GM18499 (cell line): Measurements from ENCODE around the gene LIN9.
"Not testable (repeated sequence)": the region's sequence is repeated elsewhere in the genome, so short reads cannot be mapped to it uniquely, and the experiment has no call there.

Source experiments
- ATAC-seq: cut with Tn5 transposase; IDR thresholded peaks from one replicate; pipeline ENCODE4 v1.9.1; 2021; ENCODE audit warnings: moderate number of reproducible peaks; ENCODE audit not compliant: insufficient read depth, unreplicated experiment

Gene LIN9, protein sequence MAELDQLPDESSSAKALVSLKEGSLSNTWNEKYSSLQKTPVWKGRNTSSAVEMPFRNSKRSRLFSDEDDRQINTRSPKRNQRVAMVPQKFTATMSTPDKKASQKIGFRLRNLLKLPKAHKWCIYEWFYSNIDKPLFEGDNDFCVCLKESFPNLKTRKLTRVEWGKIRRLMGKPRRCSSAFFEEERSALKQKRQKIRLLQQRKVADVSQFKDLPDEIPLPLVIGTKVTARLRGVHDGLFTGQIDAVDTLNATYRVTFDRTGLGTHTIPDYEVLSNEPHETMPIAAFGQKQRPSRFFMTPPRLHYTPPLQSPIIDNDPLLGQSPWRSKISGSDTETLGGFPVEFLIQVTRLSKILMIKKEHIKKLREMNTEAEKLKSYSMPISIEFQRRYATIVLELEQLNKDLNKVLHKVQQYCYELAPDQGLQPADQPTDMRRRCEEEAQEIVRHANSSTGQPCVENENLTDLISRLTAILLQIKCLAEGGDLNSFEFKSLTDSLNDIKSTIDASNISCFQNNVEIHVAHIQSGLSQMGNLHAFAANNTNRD

DNA sequence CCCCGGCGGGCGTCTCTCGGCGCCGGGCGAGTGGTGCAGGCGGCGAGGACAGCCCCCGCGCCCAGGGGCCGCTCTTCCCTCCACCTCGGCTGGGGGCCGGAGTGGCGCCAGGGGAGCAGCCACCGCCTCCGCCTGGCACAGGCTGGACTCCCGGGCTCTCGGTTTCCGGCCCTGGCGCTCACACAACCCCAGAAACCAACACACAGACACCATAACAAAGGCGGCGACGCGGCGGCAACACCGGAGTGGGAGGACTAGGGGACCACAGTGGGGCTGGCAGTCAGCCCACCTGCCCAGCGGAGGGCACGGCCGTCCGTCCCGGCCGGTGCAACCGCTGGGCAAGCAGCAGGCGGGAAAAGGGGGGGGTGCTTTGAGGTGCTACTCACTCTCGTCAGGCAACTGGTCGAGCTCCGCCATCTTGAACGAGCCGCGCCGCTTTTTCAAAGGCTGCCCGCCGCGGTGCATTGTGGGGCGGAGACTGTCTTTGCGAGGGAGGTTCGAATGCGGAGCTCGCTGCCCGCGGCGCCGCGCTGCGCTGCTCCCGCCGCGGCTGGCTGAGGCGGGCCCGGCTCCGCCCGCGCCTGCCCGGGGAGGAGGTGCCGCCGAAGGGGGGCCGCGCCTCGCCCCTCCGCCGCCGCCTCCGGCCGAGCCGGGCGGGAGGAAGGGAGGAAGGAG is at the start of gene LIN9:
LIN9 (minus strand) TSS at position 442 of the 675 bp plus-strand sequence; CDS start at position 417, 25 bp downstream.
- ATAC-seq = no peak

DNA sequence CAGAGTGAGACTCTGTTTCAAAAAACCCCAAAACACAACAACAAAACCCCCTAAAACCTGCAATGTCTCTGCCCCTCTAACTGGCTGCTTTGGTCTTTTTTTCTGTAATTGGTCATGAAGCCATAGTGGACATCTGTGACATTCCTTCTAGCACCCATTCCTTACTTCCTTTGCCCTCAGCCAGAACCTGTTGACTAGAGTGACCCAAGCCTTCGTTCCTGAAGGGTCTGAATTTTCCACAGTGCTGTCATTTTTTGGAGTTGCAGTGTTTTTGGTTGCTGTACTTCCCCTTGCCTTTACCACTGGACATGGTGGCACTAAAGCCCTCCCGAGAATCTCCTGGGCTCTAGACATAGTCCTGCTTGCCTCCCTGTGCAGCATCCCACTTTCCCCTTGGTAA is 48.5 kb upstream of the LIN9 start:
- ATAC-seq = no peak

DNA sequence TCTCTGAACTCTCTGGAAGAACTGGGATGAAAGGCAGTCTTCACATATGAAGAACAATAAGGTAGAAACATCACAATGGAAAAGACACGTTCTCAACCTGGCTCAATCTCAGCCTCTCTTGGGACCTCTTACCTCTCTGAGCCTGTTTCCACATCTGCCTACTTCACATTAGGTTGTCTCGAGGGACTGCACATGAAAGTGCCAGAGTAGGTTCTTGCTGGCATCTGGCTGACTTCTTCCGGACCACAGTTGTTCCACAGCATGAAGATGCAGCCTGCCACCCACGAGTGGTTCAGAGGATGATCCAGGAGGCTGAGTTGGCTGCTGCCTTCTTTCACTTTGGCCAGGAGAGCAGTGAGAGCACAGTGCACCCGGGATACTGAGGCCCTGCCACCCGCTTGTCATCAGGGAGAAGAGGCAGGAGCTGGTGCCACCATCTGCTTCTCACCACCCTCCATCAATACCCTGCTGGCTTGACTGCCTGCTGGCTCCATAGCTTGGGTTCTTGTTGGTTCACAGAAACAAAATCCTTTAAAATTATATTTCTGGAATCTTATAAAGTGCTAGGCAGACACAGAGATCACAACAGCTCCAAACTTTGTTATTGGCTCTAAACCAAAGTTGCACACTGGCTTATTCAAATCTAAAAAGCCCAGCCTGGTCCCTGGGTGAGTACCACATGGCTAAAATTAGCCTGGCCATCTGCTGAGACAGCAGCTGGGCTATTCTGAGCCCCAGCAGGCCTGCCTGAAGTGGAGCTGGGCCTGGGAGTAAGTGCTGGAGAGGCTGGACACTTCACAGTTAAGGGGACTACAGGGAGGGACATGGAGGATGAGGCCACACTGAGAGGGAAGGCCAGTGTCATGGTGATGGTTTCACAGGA is 46.9 kb upstream of the LIN9 start:
- no peak for ATAC-seq

DNA sequence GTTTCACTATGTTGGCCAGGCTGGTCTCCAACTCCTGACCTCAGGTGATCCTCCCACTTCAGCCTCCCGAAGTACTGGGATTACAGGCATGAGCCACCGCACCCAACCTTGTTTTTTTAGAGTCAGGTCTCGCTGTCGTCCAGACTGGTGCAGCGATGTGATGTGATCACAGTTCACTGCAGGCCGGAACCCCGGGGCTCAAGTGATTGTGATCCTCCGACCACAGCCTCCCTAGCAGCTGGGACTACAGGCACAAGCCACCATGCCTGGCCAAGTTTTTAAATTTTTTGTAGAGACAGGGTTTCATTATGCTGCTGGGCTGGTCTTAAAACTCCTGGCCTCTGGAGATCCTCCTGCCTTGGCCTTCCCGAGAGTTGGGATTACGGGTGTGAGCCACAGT is 46.1 kb upstream of the LIN9 start:
- no peak for ATAC-seq

DNA sequence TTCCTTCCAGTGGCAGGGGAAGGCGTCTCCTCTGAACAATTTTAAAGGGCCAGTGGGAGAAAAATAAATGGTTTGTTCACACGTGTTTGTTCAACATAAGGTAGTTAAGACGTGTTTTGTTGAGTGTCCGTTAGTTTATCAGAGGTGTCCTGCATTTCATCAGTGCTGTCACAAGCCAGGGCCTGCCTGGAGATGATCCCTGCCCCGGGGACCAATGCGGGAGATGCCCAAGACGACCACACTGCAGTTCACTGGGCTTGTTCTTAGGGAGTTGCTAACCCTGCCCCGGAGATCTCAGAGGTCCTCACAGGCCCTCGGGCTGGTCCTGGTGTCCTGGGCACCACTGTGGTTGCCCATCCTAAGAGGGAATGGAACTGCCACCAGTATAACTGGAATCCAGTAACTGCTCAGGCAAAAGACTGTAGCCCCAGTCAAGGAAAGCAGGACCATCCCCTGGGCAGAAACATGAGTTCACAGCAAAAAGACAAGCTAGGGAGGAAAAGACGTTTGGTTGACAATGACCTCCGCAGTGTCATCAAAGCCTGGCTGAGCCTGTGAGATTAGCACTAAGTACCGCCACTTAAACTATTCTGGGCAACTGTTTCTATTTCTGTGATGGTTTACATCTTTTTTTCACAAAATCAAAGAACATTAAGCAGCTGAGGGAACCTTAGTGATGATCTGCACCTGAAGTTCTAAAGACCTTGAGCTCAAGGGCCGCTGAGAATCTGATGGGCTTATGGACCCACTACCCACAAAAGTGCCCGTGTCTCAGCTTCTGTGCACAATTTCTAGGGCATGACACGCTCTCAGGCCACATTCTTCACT is 44.9 kb upstream of the LIN9 start:
- no peak for ATAC-seq

DNA sequence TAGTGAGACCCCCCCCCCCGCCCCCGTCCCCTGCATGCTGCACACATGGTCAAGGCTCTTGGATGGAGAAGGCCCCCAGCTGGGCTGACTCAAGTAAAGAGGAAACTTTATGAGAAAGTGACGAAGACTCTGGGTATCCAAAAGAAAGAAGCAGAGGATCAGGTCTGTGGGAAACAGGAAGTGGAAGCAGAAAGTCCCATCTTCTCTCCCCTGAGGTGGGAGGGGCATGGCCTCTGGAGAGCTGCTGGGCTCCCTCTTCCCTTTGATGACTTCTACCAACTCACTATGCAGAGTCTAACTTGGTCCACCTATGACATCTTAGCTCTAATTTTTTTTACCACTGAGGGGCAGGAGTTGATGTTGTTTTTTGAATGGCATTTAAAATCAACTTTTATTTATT is 42.7 kb upstream of the LIN9 start:
- ATAC-seq = no peak

DNA sequence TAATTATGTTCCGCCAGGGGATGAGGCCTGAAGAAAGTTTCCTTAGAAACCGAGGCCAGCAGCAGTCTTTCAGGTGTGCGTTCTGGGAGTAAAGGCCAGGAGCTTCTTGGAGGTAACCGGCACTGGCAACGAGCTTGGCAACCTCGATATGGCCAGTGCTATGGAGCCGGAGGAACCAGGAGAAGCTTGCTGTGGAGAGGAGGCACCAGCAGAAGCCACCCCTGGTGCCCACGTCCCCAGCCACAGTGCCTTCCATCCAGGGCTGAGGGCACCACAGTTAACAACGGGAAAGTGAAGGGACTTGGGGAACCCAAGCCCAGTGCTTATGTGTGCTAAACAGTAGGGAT is 41.5 kb upstream of the LIN9 start:
- ATAC-seq = no peak

DNA sequence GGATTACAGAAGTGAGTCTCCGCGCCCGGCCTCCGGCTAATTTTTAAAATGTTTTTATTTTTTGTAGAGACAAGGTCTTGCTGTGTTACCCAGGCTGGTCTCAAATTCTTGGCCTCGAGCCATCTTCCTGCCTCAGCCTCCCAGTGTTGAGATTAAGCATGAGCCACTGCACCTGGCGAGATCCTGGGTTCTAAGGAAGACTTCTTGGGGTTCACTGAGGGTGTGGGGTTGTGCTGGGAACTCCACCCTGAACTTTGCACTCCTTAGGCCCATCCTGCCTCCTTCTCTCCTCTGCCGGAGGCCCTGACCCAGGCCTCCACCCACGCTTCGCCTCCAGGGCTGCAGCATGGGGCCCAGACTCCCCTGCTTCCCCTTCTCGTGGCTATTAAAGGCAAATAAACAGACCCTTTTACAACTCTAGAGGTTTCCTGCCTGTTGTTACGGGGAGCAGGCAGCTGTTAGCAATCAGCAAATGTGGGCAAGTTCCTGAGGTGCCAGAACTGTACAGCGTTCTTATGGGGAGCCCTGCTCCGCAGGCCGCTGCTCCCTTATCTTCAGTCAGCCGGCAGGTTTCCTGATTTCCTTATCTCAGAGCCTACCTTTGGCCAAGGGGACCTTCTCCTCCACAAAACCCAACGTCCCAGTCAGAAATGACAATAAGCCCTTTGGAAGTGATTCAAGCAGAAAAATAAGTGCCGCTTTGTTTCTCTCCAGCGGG is 41.0 kb upstream of the LIN9 start:
- ATAC-seq = no peak

DNA sequence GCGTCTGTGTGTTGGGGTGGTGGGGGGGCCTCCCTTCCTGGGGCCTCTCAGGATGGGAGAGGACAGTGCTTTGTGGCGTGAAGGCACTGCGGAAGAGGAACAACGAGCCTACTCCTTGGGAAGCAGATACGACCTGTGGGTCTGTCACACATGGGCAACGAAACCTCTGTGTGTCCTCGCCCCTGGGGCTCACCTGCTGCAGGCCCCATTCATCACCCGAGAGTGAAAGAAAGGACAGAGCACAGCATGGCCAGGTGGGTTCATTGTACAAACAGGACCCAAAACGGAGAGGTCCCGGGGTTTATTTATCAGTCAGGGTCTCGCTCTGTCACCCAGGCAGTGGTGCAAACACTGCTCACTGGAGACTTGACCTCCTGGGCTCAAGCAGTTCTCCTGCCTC is 40.1 kb upstream of the LIN9 start:
- ATAC-seq = no peak

DNA sequence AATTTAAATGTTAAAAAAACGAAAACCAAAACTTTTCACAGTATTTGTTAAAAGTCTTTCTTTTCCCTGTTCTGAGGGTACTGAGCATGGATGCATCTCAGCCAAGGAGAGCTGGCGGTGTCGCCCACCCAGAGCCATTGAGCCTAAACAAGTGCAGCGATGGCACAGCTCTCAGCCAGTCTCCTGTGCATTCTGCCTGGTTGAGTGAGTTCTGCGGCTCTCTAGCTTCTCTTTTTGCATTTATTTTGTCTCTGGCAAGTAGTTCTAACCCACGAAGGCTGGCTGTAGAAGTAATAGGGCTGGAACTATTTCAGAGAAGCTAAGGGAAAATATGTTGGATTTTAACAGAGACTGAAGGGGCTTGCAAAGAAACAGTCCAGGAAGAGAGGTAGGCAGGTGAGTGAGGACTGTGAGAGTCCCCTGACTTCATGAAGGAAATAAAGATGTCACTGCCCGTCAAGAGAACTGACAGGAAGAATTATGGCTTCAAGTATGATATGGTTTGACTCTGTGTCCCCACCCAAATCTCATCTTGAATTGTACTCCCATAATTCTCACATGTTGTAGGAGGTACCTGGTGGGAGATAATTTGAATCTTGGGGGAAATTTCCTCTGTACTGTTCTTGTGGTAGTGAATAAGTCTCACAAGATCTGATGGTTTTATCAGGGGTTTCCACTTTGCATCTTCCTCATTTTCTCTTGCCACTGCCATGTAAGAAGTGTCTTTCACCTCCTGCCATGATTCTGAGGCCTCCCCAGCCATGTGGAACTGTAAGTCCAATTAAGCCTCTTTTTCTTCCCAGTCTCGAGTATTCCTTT is 35.7 kb upstream of the LIN9 start:
- no peak for ATAC-seq

DNA sequence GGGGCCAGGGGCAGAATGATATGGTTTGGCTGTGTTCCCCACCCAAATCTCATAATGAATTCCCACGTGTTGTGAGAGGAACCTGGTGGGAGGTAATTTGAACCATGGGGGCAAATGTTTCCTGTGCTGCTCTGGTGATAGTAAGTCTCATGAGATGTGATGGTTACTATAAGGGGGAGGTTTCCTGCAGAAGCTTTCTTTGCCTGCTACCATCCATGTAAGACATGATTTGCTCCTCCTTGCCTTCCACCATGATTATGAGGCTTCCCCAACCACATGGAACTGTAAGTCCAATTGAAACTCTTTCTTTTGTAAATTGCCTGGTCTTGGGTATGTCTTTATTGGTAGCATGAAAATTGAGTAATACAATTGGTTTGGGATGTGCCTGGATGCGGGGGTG is 33.7 kb upstream of the LIN9 start:
- no peak for ATAC-seq

DNA sequence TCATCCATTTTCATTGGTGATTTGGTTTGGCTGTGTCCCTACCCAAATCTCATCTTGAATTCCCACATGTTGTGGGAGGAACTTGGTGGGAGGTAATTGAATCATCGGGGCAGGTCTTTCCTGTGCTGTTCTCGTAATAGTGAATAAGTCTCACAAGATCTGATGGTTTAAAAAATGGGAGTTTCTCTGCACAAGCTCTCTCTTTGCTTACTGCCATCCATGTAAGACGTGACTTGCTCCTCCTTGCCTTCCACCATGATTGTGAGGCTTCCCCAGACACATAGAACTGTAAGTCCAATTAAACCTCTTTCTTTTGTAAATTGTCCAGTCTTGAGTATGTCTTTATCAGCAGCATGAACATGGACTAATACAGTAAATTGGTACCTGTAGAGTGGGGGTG is 31.1 kb upstream of the LIN9 start:
- ATAC-seq = not testable (repeated sequence)

DNA sequence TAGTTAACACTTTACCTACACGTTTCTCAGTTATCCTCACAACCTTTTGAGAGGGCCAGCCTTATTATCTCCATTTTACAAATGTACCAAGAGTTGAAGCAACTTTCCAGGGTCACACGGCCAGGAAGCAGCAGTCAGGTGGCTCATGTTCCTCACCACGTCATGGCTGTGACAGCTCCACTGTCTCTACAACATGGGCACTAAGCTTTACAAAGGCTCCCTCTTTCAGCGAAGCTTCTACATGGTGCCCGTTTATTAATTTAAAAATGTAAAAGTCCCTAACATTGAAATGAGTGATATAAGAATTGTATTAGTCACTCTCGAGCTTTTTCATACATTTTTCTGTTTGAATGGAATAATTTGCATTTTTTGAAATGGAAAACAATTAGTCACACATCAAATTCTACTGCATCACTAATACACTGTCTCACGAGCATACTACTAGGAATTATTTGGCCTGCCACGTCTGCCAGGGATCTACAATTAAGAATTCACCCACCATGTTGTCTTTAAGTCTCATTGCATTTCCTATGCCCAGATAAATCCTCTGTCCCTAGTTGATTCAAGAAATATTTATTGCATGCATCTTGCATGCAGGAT is 28.4 kb upstream of the LIN9 start:
- no peak for ATAC-seq

DNA sequence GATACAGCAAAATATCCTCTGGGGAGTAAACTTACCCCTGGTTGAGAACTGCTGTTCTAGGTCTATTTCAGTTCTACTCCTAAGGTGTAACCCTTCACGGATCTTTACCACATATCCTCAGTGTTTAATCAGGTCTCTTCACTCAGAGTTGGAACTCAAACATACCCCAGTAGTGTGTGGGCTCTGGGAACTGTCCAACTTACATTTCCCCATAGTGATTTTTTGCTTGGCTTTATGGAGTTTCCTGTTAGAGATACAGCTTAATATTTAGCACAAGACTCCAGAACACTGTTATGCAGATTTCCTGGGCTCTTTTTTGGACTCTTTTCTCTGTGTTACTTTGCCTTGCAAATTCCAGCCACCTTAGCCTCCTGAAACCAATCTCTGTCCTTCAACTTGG is 26.7 kb upstream of the LIN9 start:
- no peak for ATAC-seq

DNA sequence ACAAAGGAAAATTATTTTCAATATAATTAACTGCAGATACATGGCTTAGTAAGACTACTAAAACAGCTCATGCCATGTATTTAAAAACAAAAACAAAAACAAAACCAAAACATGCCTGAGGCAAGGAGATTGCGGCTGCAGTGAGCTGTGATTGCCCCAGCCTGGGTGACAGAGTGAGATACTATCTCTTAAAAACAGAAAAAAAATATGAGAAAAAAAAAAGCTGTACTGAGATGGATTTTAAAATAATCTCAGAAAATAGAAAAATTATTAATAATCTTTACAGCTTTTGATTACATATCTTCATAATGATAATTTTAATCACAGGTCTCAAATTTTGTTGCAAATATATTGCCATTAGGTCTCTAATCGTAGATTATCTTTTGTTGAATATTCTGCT is 24.0 kb upstream of the LIN9 start:
- ATAC-seq = no peak

DNA sequence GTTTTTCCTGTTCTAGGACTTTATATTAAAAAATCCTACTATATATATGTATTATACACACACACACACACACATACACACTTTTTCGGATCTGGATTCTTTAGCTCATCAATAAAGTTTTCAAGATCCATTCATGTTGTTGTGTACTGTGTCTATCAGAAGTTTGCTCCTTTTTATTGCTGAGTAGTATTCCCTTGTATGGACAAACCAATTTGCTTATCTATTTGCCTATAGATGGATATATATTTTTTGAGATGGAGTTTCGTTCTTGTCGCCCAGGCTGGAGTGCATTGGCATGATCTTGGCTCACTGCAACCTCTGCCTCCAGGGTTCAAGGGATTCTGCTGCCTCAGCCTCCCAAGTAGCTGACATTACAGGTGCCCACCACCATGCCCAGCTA is 20.3 kb upstream of the LIN9 start:
- no peak for ATAC-seq

DNA sequence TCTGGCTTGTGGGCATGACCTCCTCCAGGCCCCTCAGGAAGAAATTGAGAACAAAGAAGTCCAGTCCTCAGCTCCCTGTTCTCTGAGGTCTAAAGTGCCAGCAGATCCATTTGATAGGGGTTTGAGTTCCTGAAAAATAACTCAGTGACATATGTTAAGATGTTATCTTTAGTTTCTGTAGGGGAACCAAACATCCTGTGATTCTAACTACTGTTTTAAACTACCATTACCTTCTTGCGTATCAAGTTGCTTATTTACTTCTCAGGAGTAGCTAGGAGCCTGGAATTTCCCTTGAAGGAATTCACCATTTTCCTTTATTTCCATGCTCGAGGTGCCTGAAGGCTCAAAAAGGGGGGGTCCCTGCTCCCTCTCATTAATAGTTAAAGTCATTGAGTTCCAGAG is 18.8 kb upstream of the LIN9 start:
- no peak for ATAC-seq

DNA sequence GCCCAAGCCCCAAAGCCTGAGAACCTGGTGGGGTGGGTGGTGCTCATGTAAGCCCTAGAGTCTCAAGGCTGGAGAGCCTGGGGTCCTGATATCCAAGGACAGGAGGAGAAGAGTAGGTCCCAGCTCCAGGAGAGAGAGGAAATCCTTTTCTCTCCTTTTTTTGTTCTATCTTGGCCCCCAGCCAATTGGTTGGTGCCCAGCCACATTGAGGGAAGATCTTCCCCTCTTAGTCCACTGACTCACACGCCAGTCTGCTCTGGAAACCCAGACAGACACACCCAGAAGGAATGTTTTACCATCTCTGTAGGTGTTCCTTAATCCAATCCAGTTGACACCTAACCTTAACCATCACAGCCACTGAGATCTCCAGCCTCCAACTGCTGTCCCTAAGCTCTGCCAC is 16.2 kb upstream of the LIN9 start:
- no peak for ATAC-seq
